GM18873 (cell line): Measurements from ENCODE around the gene CS.
"Not testable (repeated sequence)": the region's sequence is repeated elsewhere in the genome, so short reads cannot be mapped to it uniquely, and the experiment has no call there.

ENCODE experiments used
- ATAC-seq: cut with Tn5 transposase; IDR thresholded peaks from one replicate; pipeline ENCODE4 v1.9.1; 2021; ENCODE audit warnings: mild to moderate bottlenecking, moderate library complexity, moderate number of reproducible peaks; ENCODE audit not compliant: unreplicated experiment, low FRiP score

Gene CS

DNA sequence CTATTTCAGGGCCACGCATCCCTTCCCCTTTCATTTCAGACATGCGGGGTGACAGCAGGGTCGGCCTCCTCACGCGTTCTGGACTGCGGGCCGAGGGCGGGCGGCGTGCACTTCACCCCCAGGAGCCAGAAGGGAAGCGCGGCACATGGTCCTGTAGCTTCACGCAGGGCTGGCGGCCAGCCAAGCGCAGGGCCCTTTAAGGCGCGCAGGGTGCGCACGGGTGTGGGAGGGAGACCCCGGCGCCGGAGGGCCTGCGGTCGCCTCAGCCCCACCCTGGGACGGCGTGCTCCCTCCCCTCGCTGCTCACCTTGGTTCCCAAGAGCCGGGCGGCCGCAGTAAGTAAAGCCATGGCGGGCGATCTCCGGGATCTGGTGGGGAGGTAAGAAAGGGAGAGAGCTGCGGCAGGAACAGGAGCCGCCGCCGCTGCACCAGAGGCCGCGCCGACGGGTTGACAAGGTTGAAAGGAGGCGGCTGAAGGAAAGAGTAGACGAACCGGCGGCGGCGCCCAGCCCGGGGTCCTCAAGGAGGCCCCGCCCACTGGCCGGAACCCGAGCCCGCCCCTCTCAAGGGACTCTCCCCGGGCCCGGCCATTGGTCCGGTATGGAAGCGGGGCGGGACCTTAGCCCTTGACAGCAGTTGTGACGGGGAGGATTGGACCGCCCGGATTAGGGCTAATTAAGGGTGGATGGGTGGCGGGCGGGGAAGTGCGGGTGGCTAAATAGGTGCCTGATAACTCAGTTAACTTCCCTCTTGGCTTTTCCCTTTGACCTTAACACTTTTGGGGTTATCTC, at the start of gene CS:
Gene CS, minus strand, starts transcription at position 478 of the 791 bp plus-strand sequence. Its CDS starts 129 bp downstream, at position 349.
- peak; percentile 82 for ATAC-seq

GRCh38 chr12:56348776-56349175, 48.6 kb upstream of the CS start:
- no peak for ATAC-seq

GRCh38 chr12:56347255-56347654, 47.1 kb upstream of the CS start:
- not testable (repeated sequence) for ATAC-seq

GRCh38 chr12:56346675-56347074, 46.5 kb upstream of the CS start:
- no peak for ATAC-seq

- not testable (repeated sequence) for ATAC-seq
Observed at GRCh38 chr12:56342290-56342689, 42.2 kb upstream of the CS start.

DNA sequence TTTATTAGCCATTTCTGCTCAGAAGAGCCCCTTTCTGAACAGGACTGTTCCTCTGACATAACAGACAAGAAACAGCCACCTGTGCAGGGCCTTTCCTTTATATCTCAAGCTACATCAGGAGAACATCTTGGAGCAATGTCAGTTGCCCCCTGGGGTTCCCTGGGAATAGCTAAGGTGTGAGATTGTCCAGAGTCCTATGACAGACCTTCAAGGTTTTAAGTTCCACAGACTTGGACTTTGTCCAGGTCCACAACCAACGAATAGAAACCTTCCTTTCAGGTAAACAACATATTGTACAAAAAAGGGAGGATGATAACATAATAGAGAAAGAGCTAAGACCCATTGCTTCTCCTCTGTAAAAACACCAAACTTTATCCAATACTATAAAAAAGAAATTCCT, 41.5 kb upstream of the CS start:
- no peak for ATAC-seq

- ATAC-seq: no peak
Observed at GRCh38 chr12:56339158-56339422, 39.0 kb upstream of the CS start.

DNA sequence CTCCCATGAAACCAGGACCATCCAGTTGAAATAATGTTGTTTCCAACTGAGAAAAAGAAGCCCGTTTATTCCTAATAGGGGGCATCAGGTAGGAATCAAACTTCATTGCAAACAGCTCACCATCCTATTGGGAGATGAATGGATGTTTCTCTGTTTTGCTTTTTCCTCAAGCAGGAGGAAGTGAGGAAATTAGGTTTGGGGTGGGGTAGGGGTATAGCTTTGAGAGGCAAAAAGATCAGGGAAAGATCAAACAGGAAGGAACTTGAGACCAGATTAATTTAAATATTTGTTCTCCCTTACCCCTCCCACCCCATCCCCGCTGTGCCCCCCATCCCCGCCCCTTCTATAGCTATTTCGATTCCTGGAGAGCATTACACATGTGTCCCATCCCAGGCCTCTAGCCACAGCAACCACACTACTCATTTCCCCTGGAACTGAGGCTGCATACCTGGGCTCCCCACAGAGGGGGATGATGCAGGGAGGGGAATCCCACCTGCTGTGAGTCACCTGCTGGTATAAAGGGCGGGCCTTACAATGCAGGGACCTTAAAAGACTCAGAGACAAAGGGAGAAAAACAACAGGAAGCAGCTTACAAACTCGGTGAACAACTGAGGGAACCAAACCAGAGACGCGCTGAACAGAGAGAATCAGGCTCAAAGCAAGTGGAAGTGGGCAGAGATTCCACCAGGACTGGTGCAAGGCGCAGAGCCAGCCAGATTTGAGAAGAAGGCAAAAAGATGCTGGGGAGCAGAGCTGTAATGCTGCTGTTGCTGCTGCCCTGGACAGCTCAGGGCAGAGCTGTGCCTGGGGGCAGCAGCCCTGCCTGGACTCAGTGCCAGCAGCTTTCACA, 38.4 kb upstream of the CS start, which contains the start of gene IL23A:
Gene IL23A, plus strand, starts transcription at position 577 of the 850 bp plus-strand sequence. Its CDS starts 161 bp downstream, at position 738.
- ATAC-seq: peak; percentile 37

DNA sequence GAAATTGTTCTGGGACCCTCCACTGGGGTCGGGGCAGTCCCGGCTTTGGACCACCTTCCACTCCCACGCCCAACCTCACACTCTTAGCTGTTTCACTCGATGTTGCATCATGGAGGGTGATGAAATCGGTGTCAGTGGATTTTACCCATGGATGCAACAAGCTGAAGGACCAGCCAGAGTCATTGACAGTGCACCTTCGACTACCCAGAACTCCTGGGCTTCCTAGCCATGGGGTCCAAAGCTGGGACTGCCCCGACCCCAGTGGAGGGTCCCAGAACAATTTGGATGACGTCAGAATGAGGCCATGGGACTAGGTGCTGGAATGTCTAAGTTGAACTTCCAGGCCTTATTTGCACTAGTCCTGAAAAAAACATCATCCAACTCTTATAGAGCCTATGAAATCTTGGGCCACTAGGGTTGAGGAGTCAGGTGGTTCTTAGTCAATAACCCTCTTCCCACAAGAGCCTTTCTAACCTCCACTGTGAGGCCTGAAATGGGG, 37.7 kb upstream of the CS start:
- no peak for ATAC-seq

GRCh38 chr12:56336361-56337167, 36.4 kb upstream of the CS start:
- no peak for ATAC-seq

DNA sequence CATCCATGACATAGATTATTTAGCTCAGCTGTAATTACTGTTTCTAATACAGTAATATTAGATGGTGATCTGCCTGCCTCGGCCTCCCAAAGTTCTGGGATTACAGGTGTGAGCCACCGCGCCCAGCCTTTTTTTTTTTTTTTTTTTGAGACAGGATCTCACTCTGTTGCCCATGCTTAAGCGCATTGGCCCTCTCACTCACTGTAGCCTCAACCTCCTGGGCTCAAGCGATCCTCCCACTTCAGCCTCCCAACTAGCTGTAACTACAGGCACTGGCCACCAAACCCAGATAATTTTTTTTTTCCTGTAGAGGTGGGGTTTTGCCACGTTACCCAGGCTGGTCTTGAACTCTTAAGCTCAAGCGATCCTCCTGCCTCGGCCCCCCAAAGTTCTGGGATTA, 35.4 kb upstream of the CS start:
- not testable (repeated sequence) for ATAC-seq

DNA sequence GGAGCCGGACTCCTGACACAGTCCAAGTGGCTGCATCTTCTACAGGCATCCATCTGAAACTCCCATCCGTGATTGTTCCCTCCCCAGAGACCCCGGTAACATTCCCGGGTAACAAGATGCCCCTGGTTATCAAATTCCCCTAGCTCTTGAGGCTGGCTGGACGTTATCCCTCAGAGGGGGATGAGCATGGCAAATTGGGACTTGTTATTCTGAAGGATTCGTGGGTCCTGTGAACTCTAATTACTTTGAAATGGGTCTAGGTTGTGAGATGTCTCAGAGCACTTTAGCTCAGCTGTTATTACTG, 34.3 kb upstream of the CS start:
- ATAC-seq: no peak

DNA sequence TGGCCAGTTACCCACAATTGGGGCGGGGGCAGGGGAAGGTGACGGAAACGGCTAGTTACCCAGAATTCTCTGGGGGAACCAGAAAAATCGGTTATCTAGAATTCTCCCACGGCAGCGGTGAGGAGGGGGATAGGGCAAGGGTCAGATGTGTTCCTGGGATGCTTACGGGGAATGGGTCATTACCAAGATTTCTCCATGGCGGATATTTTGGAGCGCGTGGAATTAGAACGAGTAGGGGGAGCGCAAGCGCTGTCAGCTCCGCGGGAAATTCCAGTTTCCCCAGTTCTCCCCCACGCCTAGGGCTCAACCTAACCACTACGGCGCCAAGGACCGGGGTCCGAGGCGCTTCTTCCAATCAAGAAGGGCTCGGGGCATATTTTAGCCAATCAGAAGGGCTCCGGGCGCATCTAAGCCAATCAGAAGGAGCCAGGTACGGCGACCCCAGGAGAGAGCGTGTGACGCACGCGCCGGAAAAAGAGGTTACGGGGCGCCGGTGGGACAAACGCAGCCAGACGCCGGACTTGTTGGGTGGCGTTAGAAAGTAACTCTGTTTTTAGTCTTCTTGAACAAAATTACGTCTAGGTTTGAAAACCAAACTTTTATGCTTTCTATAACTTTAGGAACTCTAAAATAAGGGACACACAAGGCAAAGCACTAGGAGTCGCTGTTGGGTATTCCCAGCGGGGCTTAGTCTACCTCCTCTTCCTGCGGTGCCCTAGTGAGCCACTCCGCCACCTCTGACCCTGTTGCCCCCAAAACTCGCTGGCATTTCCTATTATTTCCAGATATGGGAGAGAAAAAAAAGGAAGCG, 33.8 kb upstream of the CS start, which contains the start of gene PAN2:
Gene PAN2, minus strand, starts transcription at position 322 of the 811 bp plus-strand sequence. CDS start 906 bp downstream, outside the sequence.
- ATAC-seq: peak; percentile 88

DNA sequence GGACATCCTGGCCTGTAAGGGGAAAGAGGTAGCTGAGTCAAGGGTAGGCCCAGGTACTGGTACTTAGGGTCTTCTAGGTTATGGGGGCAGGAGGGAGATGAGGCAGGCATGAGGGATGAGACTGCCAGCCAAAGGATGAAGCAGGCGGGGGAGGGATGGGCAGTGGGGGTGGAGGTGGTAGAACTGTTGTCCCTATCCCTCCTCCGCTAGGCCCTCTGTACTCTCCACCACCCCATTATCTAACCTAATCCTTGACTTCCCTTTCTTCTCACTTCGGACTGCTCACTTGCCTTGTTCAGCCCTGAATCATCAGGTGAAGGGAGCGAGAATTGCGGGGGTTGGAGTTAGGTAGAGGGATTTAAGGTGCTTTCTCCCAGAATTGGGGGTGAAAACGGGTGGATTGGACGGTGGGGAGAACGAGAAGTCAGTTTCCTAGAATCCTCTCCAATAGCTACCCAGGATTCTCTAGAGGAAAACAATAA, 33.1 kb upstream of the CS start:
- no peak for ATAC-seq

- ATAC-seq: no peak
Observed at GRCh38 chr12:56332512-56333196, 32.5 kb upstream of the CS start.

GRCh38 chr12:56330936-56331490, 30.9 kb upstream of the CS start:
- ATAC-seq: no peak

DNA sequence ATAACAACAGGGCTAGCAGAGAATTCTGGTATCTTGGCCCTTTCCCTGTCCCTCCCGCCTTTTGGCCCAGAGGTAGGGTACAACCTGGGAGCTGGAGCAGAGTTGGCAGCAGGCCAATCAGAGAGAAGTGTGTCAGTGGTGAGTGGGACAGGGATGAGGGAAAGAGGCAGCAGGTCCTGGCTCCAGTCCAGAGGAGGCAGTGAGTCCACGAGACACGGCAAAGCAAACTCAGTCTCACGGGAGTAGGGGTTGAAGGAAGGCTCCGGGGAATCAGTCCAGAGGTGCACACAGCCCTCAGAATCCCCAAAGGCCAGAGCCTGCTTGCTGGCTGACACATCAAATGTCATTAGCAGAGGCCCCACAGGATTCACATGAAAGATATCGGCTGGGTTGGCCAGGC, 26.4 kb upstream of the CS start:
- ATAC-seq: no peak

- no peak for ATAC-seq
Observed at GRCh38 chr12:56326126-56326525, 26.0 kb upstream of the CS start.

DNA sequence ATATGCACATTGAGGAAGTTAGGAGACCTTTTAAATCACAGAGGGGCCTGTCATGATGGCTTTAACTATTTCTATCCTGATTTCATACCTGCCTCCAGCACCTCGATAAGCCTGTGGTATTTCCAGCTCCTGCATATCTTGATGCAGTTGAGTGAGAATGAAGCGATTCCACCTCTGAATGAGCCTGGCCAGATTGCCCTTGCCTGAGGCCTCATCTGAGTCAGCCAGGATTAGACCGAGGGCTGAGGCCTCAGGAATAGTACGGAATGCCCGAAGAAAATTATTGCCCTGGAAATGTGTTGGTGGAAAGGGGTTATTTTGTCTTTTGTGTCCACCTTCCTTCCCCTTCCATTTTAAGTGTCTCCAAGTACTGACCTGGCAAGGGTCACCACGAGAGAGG, 24.1 kb upstream of the CS start:
- ATAC-seq: no peak
